NCI-H2171 (cell line): ENCODE measurements around the gene SNX25.
"Not testable (repeated sequence)": the region's sequence is repeated elsewhere in the genome, so short reads cannot be mapped to it uniquely, and the experiment has no call there.

Source experiments
- DNase-seq: peaks from one replicate; lab custom pipeline; 2025; lab: John Stamatoyannopoulos, UW

SNX25 gene

GRCh38 chr4:185344743-185345538 is 135.5 kb downstream of the SNX25 start:
- DNase-seq: no peak

GRCh38 chr4:185346975-185347601 is 137.7 kb downstream of the SNX25 start:
- no peak for DNase-seq

GRCh38 chr4:185351691-185352090 is 142.3 kb downstream of the SNX25 start:
- no peak for DNase-seq

- DNase-seq: no peak
Measured at GRCh38 chr4:185352202-185352601, 142.8 kb downstream of the SNX25 start.

GRCh38 chr4:185352741-185353140 is 143.3 kb downstream of the SNX25 start:
- DNase-seq: no peak

GRCh38 chr4:185357211-185357610 is 147.8 kb downstream of the SNX25 start:
- no peak for DNase-seq

GRCh38 chr4:185357733-185358440 is 148.5 kb downstream of the SNX25 start:
- DNase-seq: no peak

GRCh38 chr4:185358514-185358913 is 149.1 kb downstream of the SNX25 start:
- no peak for DNase-seq

GRCh38 chr4:185358959-185359358 is 149.6 kb downstream of the SNX25 start:
- DNase-seq: no peak

- DNase-seq: no peak
Measured at GRCh38 chr4:185359767-185360446, 150.5 kb downstream of the SNX25 start.

- DNase-seq: no peak
Measured at GRCh38 chr4:185361872-185362271, 152.5 kb downstream of the SNX25 start.

- not testable (repeated sequence) for DNase-seq
Measured at GRCh38 chr4:185362570-185362969, 153.2 kb downstream of the SNX25 start.

- no peak for DNase-seq
Measured at GRCh38 chr4:185363251-185363650, 153.9 kb downstream of the SNX25 start.

GRCh38 chr4:185364886-185365285 is 155.5 kb downstream of the SNX25 start:
- DNase-seq: no peak

- no peak for DNase-seq
Measured at GRCh38 chr4:185369731-185370130, 160.3 kb downstream of the SNX25 start.

GRCh38 chr4:185370268-185370949 is 161.0 kb downstream of the SNX25 start:
- no peak for DNase-seq

GRCh38 chr4:185371702-185372101 is 162.3 kb downstream of the SNX25 start:
- DNase-seq: no peak

- DNase-seq: no peak
Measured at GRCh38 chr4:185374027-185374426, 164.6 kb downstream of the SNX25 start.

- DNase-seq: no peak
Measured at GRCh38 chr4:185374573-185374972, 165.2 kb downstream of the SNX25 start.

- no peak for DNase-seq
Measured at GRCh38 chr4:185378264-185378663, 168.9 kb downstream of the SNX25 start.

- DNase-seq: no peak
Measured at GRCh38 chr4:185379326-185380295, 170.2 kb downstream of the SNX25 start.
